ENCODE data around the gene MEPCE.

MEPCE gene

DNA sequence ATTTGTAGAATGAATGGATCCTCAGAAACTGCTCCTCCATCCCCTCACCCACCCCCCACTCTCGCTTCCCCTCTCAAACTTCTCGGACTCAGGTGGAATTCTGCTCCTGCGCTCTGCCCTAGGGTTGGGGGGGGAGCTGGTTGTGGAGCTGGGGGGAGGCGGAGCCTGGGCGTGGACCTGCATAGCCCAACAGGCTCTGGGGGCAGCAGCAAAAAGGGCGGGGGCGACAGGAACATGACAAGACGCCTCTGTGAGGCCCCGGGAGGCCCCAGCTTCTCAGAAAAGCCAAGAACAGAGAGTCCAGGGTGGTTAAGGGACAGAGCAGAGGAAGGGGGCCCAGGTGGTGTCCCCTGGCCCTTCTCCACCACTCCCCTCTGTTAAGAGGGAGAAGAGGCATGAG is 45.9 kb downstream of the MEPCE start:
- H3K27ac ChIP-seq (ENCODE audit: extremely low read depth, low read depth, low read length) = no peak overlapping the region
- H3K4me3 ChIP-seq (ENCODE audit: low read depth, low read length) = no peak overlapping the region
- TF ChIP-seq ZNF24 (tag by site-specific recombination; IDR thresholded peaks at IDR 0.05) (no peak), KLF7 (tag by site-specific recombination; IDR thresholded peaks at IDR 0.05; ENCODE audit: borderline replicate concordance) (no peak), ZNF768 (tag by site-specific recombination; IDR thresholded peaks at IDR 0.05) (no peak), ZNF155 (tag by site-specific recombination; IDR thresholded peaks at IDR 0.05) (no peak), TCF7L2 (IDR thresholded peaks at IDR 0.05; ENCODE audit: borderline replicate concordance, low read depth, low read length) (no peak), ZSCAN30 (tag by site-specific recombination; IDR thresholded peaks at IDR 0.05) (no peak), OSR2 (tag by site-specific recombination; IDR thresholded peaks at IDR 0.05) (no peak), EGR2 (tag by site-specific recombination; IDR thresholded peaks at IDR 0.05; ENCODE audit: low read depth) (0 out of 2 replicates have a peak, but pooled peaks have one; percentile 11), ZSCAN16 (tag by site-specific recombination; IDR thresholded peaks at IDR 0.05) (no peak), ZNF335 (tag by site-specific recombination; conservative IDR thresholded peaks at IDR 0.05) (peak; percentile 76), HOXC10 (CRISPR knock-in tag; IDR thresholded peaks at IDR 0.05) (no peak), ZNF23 (tag by site-specific recombination; IDR thresholded peaks at IDR 0.05; ENCODE audit: borderline replicate concordance) (no peak), GLIS2 (tag by site-specific recombination; IDR thresholded peaks at IDR 0.05) (no peak)
- TF ChIP-seq, protein P1, sequence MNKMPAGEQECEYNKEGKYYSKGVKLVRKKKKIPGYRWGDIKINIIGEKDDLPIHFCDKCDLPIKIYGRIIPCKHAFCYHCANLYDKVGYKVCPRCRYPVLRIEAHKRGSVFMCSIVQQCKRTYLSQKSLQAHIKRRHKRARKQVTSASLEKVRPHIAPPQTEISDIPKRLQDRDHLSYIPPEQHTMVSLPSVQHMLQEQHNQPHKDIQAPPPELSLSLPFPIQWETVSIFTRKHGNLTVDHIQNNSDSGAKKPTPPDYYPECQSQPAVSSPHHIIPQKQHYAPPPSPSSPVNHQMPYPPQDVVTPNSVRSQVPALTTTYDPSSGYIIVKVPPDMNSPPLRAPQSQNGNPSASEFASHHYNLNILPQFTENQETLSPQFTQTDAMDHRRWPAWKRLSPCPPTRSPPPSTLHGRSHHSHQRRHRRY (tag by site-specific recombination; IDR thresholded peaks at IDR 0.05) = no peak
- TF ChIP-seq, protein P2, sequence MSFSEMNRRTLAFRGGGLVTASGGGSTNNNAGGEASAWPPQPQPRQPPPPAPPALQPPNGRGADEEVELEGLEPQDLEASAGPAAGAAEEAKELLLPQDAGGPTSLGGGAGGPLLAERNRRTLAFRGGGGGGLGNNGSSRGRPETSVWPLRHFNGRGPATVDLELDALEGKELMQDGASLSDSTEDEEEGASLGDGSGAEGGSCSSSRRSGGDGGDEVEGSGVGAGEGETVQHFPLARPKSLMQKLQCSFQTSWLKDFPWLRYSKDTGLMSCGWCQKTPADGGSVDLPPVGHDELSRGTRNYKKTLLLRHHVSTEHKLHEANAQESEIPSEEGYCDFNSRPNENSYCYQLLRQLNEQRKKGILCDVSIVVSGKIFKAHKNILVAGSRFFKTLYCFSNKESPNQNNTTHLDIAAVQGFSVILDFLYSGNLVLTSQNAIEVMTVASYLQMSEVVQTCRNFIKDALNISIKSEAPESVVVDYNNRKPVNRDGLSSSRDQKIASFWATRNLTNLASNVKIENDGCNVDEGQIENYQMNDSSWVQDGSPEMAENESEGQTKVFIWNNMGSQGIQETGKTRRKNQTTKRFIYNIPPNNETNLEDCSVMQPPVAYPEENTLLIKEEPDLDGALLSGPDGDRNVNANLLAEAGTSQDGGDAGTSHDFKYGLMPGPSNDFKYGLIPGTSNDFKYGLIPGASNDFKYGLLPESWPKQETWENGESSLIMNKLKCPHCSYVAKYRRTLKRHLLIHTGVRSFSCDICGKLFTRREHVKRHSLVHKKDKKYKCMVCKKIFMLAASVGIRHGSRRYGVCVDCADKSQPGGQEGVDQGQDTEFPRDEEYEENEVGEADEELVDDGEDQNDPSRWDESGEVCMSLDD (tag by site-specific recombination; IDR thresholded peaks at IDR 0.05) = no peak
- TF ChIP-seq, protein P3, sequence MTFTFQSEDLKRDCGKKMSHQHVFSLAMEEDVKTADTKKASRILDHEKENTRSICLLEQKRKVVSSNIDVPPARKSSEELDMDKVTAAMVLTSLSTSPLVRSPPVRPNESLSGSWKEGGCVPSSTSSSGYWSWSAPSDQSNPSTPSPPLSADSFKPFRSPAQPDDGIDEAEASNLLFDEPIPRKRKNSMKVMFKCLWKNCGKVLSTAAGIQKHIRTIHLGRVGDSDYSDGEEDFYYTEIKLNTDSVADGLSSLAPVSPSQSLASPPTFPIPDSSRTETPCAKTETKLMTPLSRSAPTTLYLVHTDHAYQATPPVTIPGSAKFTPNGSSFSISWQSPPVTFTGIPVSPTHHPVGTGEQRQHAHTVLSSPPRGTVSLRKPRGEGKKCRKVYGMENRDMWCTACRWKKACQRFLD (tag by site-specific recombination; IDR thresholded peaks at IDR 0.05) = no peak
- TF ChIP-seq, protein P4, sequence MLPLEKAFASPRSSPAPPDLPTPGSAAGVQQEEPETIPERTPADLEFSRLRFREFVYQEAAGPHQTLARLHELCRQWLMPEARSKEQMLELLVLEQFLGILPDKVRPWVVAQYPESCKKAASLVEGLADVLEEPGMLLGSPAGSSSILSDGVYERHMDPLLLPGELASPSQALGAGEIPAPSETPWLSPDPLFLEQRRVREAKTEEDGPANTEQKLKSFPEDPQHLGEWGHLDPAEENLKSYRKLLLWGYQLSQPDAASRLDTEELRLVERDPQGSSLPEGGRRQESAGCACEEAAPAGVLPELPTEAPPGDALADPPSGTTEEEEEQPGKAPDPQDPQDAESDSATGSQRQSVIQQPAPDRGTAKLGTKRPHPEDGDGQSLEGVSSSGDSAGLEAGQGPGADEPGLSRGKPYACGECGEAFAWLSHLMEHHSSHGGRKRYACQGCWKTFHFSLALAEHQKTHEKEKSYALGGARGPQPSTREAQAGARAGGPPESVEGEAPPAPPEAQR (tag by site-specific recombination; IDR thresholded peaks at IDR 0.05) = no peak
- peaks cover 9% of the 10 kb centered on the region for H3K4me1 ChIP-seq (ENCODE audit: control insufficient read depth, insufficient read depth, low read length)
- H3K36me3 ChIP-seq (ENCODE audit: control insufficient read depth in 2 of 2, insufficient read depth in 1 of 2, low read length in 2 of 2) = peaks cover 3 to 25% of the 10 kb centered on the region in 2 experiments; a peak in 2 of 3 replicates
- CTCF ChIA-PET = interaction anchor here (0.6 to 1.3 kb wide), 5 partner anchors 10 to 376 kb away, joined by 3 to 5 read pairs (median 3); partner anchors contain the start of gene POP7
- H3K9me3 ChIP-seq (ENCODE audit: control insufficient read depth, insufficient read depth, low read depth, low read length) = no peaks in the 10 kb centered on the region
- POLR2A ChIA-PET = interaction anchor here (0.8 kb wide), 1 partner anchor 10 kb away, joined by 3 read pairs; no protein-coding TSS in a partner anchor

DNA sequence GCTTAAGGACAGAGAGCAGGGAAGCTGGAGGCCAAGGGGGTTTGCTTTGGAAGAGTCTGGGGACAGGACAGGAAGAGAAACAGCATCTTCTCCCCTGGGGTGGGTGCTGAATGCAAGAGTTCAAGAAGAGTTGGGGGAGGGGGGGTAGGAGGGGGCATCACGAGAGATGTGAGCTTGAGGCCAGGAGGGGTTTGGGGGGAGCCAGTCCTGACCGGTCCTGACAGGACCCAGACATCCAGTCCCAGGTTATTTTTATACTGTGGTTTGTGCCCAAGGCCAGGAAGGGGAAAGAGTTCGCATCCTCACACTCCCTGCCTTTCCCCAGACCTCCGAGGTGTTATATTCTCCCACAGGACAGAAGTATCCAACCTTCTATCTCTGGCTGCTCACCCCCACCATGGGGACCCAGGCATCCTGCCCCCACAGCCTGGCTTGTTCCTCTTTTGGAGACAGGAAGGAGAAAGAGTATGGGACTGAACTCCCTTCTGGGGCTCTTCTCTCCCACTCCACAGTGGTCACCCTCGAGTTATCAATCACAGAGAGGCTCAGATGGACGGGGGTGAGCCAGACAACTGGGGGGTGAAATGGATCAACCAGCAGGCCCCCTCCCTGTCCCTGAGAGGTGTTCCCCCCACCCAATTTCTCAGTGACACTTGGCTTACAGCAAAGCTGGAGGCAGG is 46.6 kb downstream of the MEPCE start:
- H3K36me3 ChIP-seq (ENCODE audit: control insufficient read depth in 2 of 2, insufficient read depth in 1 of 2, low read length in 2 of 2) = peaks cover 3 to 25% of the 10 kb centered on the region in 2 experiments; a peak in 2 of 3 replicates
- ChIA-PET CTCF (interaction anchor here (0.6 to 2.2 kb wide), 3 partner anchors 27 to 230 kb away, joined by 3 to 15 read pairs (median 4); partner anchors contain the start of gene POP7), POLR2A (no interaction called here)
- TF ChIP-seq ZBTB21 (tag by site-specific recombination; IDR thresholded peaks at IDR 0.05) = no peak
- peak; percentile 17; the same call in 1 of the 2 replicates for TF ChIP-seq IKZF3 (tag by site-specific recombination; IDR thresholded peaks at IDR 0.05)
- TF ChIP-seq MZF1 (tag by site-specific recombination; IDR thresholded peaks at IDR 0.05; ENCODE audit: borderline replicate concordance) = no peak
- TF ChIP-seq GLIS2 (tag by site-specific recombination; IDR thresholded peaks at IDR 0.05) = 0 out of 2 replicates have a peak, but pooled peaks have one; percentile 20
- H3K4me1 ChIP-seq (ENCODE audit: control insufficient read depth, insufficient read depth, low read length) = peaks cover 9% of the 10 kb centered on the region
- H3K9me3 ChIP-seq (ENCODE audit: control insufficient read depth, insufficient read depth, low read depth, low read length) = no peaks in the 10 kb centered on the region
- H3K27ac ChIP-seq (ENCODE audit: extremely low read depth, low read depth, low read length) = no peak overlapping the region
- H3K4me3 ChIP-seq (ENCODE audit: low read depth, low read length) = no peak overlapping the region

Measured in HEK293 (cell line).